HepG2 (cell line): ENCODE measurements around the gene THOP1. TPM values are rescaled to one million over a fixed set of nuclear protein-coding genes. Genes with fewer than 3 reads are reported as not detected.

Experiments
- DNMT1 ChIP-seq: sonication (generic); formaldehyde crosslinking; IDR thresholded peaks from 2 replicates; pipeline ENCODE4 v1.5.1; 2020; ENCODE audit warnings: mild to moderate bottlenecking, missing genetic modification reagents
- HHEX ChIP-seq: IDR thresholded peaks from 2 replicates; pipeline ENCODE4 v1.6.1; 2016; ENCODE audit warnings: control low read depth
- JUN ChIP-seq: sonication (generic); formaldehyde crosslinking; IDR thresholded peaks from 2 replicates; pipeline ENCODE4 v1.4.0; 2020; ENCODE audit warnings: mild to moderate bottlenecking, missing genetic modification reagents
- KLF15 ChIP-seq: sonication (generic); formaldehyde crosslinking; IDR thresholded peaks from 2 replicates; pipeline ENCODE4 v1.8.1; 2023; ENCODE audit warnings: borderline replicate concordance, mild to moderate bottlenecking, inconsistent platforms, missing genetic modification reagents, mixed read lengths
- NKX3-1 ChIP-seq: sonication (generic); formaldehyde crosslinking; IDR thresholded peaks from 2 replicates; pipeline ENCODE4 v1.5.0; 2020; ENCODE audit warnings: missing genetic modification reagents
- SATB2 ChIP-seq: sonication (generic); formaldehyde crosslinking; IDR thresholded peaks from 2 replicates; pipeline ENCODE4 v1.5.0; 2020; ENCODE audit warnings: missing genetic modification reagents
- SMAD3 ChIP-seq: sonication (generic); formaldehyde crosslinking; IDR thresholded peaks from 2 replicates; pipeline ENCODE4 v1.4.0; 2020; ENCODE audit warnings: missing genetic modification reagents
- SMAD9 ChIP-seq: sonication (generic); formaldehyde crosslinking; IDR thresholded peaks from 2 replicates; pipeline ENCODE4 v1.5.1; 2020; ENCODE audit warnings: mild to moderate bottlenecking, missing genetic modification reagents
- STAT5B ChIP-seq: sonication (generic); formaldehyde crosslinking; IDR thresholded peaks from 2 replicates; pipeline ENCODE4 v1.4.0; 2020; ENCODE audit warnings: missing genetic modification reagents
- TBX2 ChIP-seq: sonication (generic); formaldehyde crosslinking; IDR thresholded peaks from 2 replicates; pipeline ENCODE4 v1.5.0; 2020; ENCODE audit warnings: missing genetic modification reagents, mild to moderate bottlenecking, borderline replicate concordance
- ZBTB8A ChIP-seq: sonication (generic); formaldehyde crosslinking; IDR thresholded peaks from 2 replicates; pipeline ENCODE4 v1.4.0; 2020; ENCODE audit warnings: mild to moderate bottlenecking, low read depth, missing genetic modification reagents, borderline replicate concordance
- ZFP82 ChIP-seq: sonication (generic); formaldehyde crosslinking; IDR thresholded peaks from 2 replicates; pipeline ENCODE4 v1.5.1; 2020; ENCODE audit warnings: mild to moderate bottlenecking, missing genetic modification reagents, borderline replicate concordance
- ZNF331 ChIP-seq: sonication (generic); formaldehyde crosslinking; IDR thresholded peaks from 2 replicates; pipeline ENCODE4 v1.4.0; 2020; ENCODE audit warnings: missing genetic modification reagents
- ZNF768 ChIP-seq: sonication (generic); formaldehyde crosslinking; IDR thresholded peaks from 2 replicates; pipeline ENCODE4 v1.4.0; 2020; ENCODE audit warnings: missing genetic modification reagents
- ZSCAN25 ChIP-seq: sonication (generic); formaldehyde crosslinking; IDR thresholded peaks from 2 replicates; pipeline ENCODE4 v1.8.0; 2022; ENCODE audit warnings: mild to moderate bottlenecking, missing genetic modification reagents
- polyA plus RNA-seq, 8 experiments: library from polyadenylated mRNA; depleted of rRNA in 3 of 8; stranded (reverse) in 7 of 8; unstranded in 1 of 8; fragments of >200 nt; fragmentation: Illumina TruSeq in 4 of 8; extraction: Trizol in 4 of 8; gene quantifications; 2 replicates each; pipeline versions ENCODE4 v1.2.1 to v1.2.3, GENCODE V29; 2011 to 2016; ENCODE audit warnings: low read depth in 4 of 8, missing spikeins in 1 of 8, mixed read lengths in 1 of 8; ENCODE audit not compliant: insufficient read depth in 1 of 8
- total RNA-seq, 5 experiments: library from RNA; depleted of rRNA; stranded (reverse); fragments of >200 nt; fragmentation: Illumina TruSeq; extraction: Trizol; gene quantifications; 2 replicates each; pipeline ENCODE4 v1.2.3, GENCODE V29; 2016; ENCODE audit warnings: low read depth in 1 of 5
- TF ChIP-seq, protein P1 (sequence below): sonication (generic); formaldehyde crosslinking; IDR thresholded peaks from 2 replicates; pipeline ENCODE4 v1.5.0; 2020; ENCODE audit warnings: missing genetic modification reagents, mild to moderate bottlenecking, borderline replicate concordance
- TF ChIP-seq, protein P2 (sequence below): sonication (generic); formaldehyde crosslinking; IDR thresholded peaks from 2 replicates; pipeline ENCODE4 v1.5.0; 2020; ENCODE audit warnings: missing genetic modification reagents, mild to moderate bottlenecking, borderline replicate concordance
- TF ChIP-seq, protein P3 (sequence below): sonication (generic); formaldehyde crosslinking; IDR thresholded peaks from 2 replicates; pipeline ENCODE4 v1.4.0; 2020; ENCODE audit warnings: missing genetic modification reagents
- TF ChIP-seq, protein P4 (sequence below): IDR thresholded peaks from 2 replicates; pipeline ENCODE4 v1.6.1; 2016; ENCODE audit warnings: missing compliant biosample characterization, missing genetic modification reagents, borderline replicate concordance
- TF ChIP-seq, protein P5 (sequence below): sonication (generic); formaldehyde crosslinking; IDR thresholded peaks from 2 replicates; pipeline ENCODE4 v1.5.1; 2020; ENCODE audit warnings: mild to moderate bottlenecking, missing genetic modification reagents

The THOP1 gene
- total and polyA plus RNA-seq, 2 of the 13 experiments (the other 11 are each of a cell fraction or from before 2014, with no cell fraction given) = 74.4 to 116 TPM

DNA sequence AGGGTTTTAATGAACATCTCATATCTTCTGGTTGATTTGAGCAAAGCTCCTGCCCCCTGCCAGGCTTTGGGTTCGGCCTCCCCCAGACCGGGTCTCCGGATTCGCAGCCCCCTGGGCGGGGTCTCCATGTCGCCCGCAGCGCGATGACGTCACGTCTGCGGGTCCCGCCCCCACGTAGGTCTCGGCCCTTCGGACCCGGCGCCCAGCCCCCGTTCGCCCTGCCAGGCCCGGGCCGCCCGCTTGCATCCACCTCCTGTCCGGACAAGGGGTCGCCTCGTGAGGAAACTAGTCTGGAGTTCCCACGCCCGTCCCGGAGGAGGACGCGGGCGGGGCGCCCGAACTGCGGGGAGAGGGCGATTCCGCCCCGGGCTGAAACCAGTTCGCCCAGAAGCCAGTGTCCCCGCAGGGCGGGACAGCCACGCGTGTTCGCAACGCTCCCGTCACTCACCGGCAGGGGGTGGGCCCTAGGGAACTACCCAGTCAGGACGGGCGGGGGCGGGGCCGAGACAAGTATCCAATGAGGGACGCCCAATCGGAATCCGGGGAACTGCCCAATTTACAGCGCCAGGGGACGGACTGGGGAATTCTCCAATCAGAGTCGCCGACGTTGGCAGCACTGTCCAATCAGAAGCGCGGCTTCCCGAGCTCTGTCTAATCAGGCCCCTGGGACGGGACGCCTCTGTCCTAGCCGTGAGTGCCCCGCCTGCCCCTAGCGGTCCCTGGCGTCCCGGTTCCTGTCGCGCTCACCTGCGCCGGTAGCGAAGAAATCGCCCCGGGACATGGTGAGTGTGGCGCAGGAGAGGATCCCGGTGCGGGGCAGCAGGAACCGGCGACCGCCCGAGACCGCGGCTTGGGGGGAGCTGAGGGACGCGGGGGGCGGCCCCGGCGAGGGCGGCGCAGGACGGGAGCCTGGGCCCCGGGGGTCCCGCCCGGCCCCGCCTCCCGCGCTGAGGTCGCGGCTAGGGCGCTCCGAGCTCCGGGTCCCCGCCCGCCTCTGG is 55.8 kb downstream of the THOP1 start, which contains the start of gene ZNF555 (continued):
- TF ChIP-seq, protein P1, sequence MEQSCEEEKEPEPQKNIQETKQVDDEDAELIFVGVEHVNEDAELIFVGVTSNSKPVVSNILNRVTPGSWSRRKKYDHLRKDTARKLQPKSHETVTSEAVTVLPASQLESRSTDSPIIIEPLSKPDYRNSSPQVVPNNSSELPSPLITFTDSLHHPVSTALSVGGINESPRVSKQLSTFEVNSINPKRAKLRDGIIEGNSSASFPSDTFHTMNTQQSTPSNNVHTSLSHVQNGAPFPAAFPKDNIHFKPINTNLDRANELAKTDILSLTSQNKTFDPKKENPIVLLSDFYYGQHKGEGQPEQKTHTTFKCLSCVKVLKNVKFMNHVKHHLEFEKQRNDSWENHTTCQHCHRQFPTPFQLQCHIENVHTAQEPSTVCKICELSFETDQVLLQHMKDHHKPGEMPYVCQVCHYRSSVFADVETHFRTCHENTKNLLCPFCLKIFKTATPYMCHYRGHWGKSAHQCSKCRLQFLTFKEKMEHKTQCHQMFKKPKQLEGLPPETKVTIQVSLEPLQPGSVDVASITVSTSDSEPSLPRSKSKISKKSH (CRISPR knock-in tag) = peak; percentile 24; the same call in 1 of the 2 replicates
- TF ChIP-seq, protein P2, sequence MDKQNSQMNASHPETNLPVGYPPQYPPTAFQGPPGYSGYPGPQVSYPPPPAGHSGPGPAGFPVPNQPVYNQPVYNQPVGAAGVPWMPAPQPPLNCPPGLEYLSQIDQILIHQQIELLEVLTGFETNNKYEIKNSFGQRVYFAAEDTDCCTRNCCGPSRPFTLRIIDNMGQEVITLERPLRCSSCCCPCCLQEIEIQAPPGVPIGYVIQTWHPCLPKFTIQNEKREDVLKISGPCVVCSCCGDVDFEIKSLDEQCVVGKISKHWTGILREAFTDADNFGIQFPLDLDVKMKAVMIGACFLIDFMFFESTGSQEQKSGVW (CRISPR knock-in tag) = no peak
- TF ChIP-seq HHEX (no peak), ZFP82 (CRISPR knock-in tag) (peak; percentile 65; the same call in 1 of the 2 replicates), STAT5B (CRISPR knock-in tag) (0 out of 2 replicates have a peak, but pooled peaks have one; percentile 24), ZNF768 (CRISPR knock-in tag) (peak; percentile 41), KLF15 (0 out of 2 replicates have a peak, but pooled peaks have one; percentile 82), ZBTB8A (CRISPR knock-in tag) (0 out of 2 replicates have a peak, but pooled peaks have one; percentile 43), SMAD3 (no peak; the same call in 1 of the 2 replicates), ZNF331 (CRISPR knock-in tag) (peak; percentile 35; the same call in 1 of the 2 replicates), ZSCAN25 (CRISPR knock-in tag) (no peak), SMAD9 (CRISPR knock-in tag) (no peak), NKX3-1 (CRISPR knock-in tag) (peak; percentile 77; the same call in 1 of the 2 replicates), DNMT1 (CRISPR knock-in tag) (no peak), JUN (peak; percentile 77), SATB2 (CRISPR knock-in tag) (0 out of 2 replicates have a peak, but pooled peaks have one; percentile 49), TBX2 (CRISPR knock-in tag) (peak; percentile 77)
- TF ChIP-seq, protein P3, sequence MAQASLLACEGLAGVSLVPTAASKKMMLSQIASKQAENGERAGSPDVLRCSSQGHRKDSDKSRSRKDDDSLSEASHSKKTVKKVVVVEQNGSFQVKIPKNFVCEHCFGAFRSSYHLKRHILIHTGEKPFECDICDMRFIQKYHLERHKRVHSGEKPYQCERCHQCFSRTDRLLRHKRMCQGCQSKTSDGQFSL = no peak
- TF ChIP-seq, protein P4, sequence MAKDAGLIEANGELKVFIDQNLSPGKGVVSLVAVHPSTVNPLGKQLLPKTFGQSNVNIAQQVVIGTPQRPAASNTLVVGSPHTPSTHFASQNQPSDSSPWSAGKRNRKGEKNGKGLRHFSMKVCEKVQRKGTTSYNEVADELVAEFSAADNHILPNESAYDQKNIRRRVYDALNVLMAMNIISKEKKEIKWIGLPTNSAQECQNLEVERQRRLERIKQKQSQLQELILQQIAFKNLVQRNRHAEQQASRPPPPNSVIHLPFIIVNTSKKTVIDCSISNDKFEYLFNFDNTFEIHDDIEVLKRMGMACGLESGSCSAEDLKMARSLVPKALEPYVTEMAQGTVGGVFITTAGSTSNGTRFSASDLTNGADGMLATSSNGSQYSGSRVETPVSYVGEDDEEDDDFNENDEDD (CRISPR knock-in tag) = no peak
- TF ChIP-seq, protein P5, sequence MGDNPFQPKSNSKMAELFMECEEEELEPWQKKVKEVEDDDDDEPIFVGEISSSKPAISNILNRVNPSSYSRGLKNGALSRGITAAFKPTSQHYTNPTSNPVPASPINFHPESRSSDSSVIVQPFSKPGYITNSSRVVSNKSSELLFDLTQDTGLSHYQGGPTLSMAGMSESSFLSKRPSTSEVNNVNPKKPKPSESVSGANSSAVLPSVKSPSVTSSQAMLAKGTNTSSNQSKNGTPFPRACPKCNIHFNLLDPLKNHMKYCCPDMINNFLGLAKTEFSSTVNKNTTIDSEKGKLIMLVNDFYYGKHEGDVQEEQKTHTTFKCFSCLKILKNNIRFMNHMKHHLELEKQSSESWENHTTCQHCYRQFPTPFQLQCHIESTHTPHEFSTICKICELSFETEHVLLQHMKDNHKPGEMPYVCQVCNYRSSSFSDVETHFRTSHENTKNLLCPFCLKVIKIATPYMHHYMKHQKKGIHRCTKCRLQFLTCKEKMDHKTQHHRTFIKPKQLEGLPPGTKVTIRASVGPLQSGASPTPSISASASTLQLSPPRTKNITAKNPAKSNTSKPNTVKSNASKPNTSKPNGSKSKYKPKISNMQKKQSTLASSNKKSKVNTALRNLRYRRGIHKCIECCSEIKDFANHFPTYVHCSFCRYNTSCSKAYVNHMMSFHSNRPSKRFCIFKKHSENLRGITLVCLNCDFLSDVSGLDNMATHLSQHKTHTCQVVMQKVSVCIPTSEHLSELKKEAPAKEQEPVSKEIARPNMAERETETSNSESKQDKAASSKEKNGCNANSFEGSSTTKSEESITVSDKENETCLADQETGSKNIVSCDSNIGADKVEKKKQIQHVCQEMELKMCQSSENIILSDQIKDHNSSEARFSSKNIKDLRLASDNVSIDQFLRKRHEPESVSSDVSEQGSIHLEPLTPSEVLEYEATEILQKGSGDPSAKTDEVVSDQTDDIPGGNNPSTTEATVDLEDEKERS (CRISPR knock-in tag) = peak; percentile 94
